ENCODE measurements around the gene CUL1. TPM values are rescaled to one million over a fixed set of nuclear protein-coding genes. Genes with fewer than 3 reads are reported as not detected.

CUL1 gene
- total RNA-seq, 1 experiment from 2014 or later, result 53.1 TPM

GRCh38 chr7:148782757-148783456 lies 84.2 kb downstream of the CUL1 start:
- ChIA-PET POLR2A (no interaction called here), RAD21 (ENCODE audit: low non-redundant PET in 1 of 2, low total read pairs in 2 of 2, uncharacterized antibody in 2 of 2, unreplicated experiment in 2 of 2) (no interaction called here), CTCF (no interaction called here)
- no peak for ATAC-seq
- H3K27ac ChIP-seq (ENCODE audit: low read depth, low read length), result no peak overlapping the region
- no peaks in the 10 kb centered on the region for H3K4me1 ChIP-seq (ENCODE audit: control insufficient read depth in 1 of 2, insufficient read depth in 2 of 2, low read length in 2 of 2)
- no peak for DNase-seq (ENCODE audit: low read depth, low spot score)
- H3K27me3 ChIP-seq (ENCODE audit: insufficient read depth, low read length), result no peaks in the 10 kb centered on the region
- BruUV-seq (replicated peaks), result no TSS peak
- H3K4me3 ChIP-seq (replicated peaks in 1 of 2; ENCODE audit: low read depth in 1 of 2, low read length in 2 of 2), result no peak overlapping the region
- no peak overlapping the region for H3K4me2 ChIP-seq (ENCODE audit: low read length)
- H2AFZ ChIP-seq (ENCODE audit: low read depth, low read length, poor library complexity, severe bottlenecking), result no peak overlapping the region
- intact Hi-C loops (cut with micrococcal nuclease), result no loop called here
- H3K9me3 ChIP-seq (ENCODE audit: control insufficient read depth in 1 of 2, insufficient read depth in 1 of 2, low read depth in 1 of 2, low read length in 2 of 2), result no peaks in the 10 kb centered on the region
- H3K9ac ChIP-seq (ENCODE audit: low read length), result no peak overlapping the region
- no peaks in the 10 kb centered on the region for H3K9me2 ChIP-seq (ENCODE audit: insufficient read depth)
- 0 out of 2 replicates have a peak, but pooled peaks cover 3% of the 10 kb centered on the region for H4K20me1 ChIP-seq (ENCODE audit: insufficient read depth)
- TF ChIP-seq POLR2A (IDR thresholded peaks at IDR 0.05; ENCODE audit: borderline replicate concordance, extremely low read depth, insufficient read depth, insufficient read length) (no peak), SRF (IDR thresholded peaks at IDR 0.05; ENCODE audit: low read depth) (no peak), CTCF (IDR thresholded peaks at IDR 0.05 in 2 of 3, conservative IDR thresholded peaks at IDR 0.05 in 1 of 3; ENCODE audit: borderline replicate concordance in 1 of 3, insufficient read depth in 1 of 3, low read depth in 2 of 3, low read length in 2 of 3) (no peak), POLR2AphosphoS5 (IDR thresholded peaks at IDR 0.05; ENCODE audit: low read depth, low read length) (no peak), ZNF274 (IDR thresholded peaks at IDR 0.05; ENCODE audit: low read depth, low read length) (no peak), RAD21 (IDR thresholded peaks at IDR 0.05; ENCODE audit: low read depth) (no peak), EZH2 (IDR thresholded peaks at IDR 0.05) (no peak), CEBPB (IDR thresholded peaks at IDR 0.05; ENCODE audit: low read depth) (no peak), EZH2phosphoT487 (IDR thresholded peaks at IDR 0.05; ENCODE audit: borderline replicate concordance) (no peak), JUND (IDR thresholded peaks at IDR 0.05) (no peak)
- peaks cover 5% of the 10 kb centered on the region; the same call in 1 of the 2 replicates for H3K79me2 ChIP-seq (ENCODE audit: insufficient read depth, low read length)
- peaks cover 14 to 16% of the 10 kb centered on the region in 2 experiments; a peak in 3 of 4 replicates for H3K36me3 ChIP-seq (ENCODE audit: control insufficient read depth in 1 of 2, insufficient read depth in 2 of 2, low read length in 2 of 2)

Data from HCT116 (cell line).